Lung (tissue), 12 donors: ENCODE data around the gene SMAGP. TPM values are rescaled to one million over a fixed set of nuclear protein-coding genes. Genes with fewer than 3 reads are reported as not detected.

Experiments used
- ATAC-seq: fragments of 200-7000 bp; cut with Tn5 transposase; one replicate; pipeline ENCODE4 v1.9.1; 2020; ENCODE audit warnings: moderate number of reproducible peaks; ENCODE audit not compliant: insufficient read depth, low FRiP score
- DNase-seq, 3 donors: peaks; one replicate each; pipeline ENCODE4 v3.0.0-alpha.2; 2013 to 2017
- H3K27ac ChIP-seq, 2 donors: one replicate each; pipeline ENCODE4 v1.5.1; 2013; ENCODE audit warnings: mild to moderate bottlenecking in 2 of 2, moderate library complexity in 2 of 2, control low read depth in 1 of 2, inconsistent platforms in 1 of 2, low read depth in 1 of 2, low read length in 1 of 2
- H3K27me3 ChIP-seq, 3 donors: one replicate each; pipeline ENCODE4 v1.5.1; 2013; ENCODE audit warnings: low read length in 2 of 3; ENCODE audit not compliant: control insufficient read depth in 3 of 3, insufficient read depth in 3 of 3
- H3K36me3 ChIP-seq, 4 donors: one replicate each; pipeline ENCODE4 v1.5.1; 2013; ENCODE audit warnings: low read length in 4 of 4, mild to moderate bottlenecking in 1 of 4, moderate library complexity in 1 of 4; ENCODE audit not compliant: control insufficient read depth in 4 of 4, insufficient read depth in 4 of 4
- H3K4me1 ChIP-seq, 5 donors: one replicate each; pipeline ENCODE4 v1.5.1; 2013; ENCODE audit warnings: low read length in 5 of 5, mild to moderate bottlenecking in 2 of 5, moderate library complexity in 1 of 5; ENCODE audit not compliant: control insufficient read depth in 5 of 5, insufficient read depth in 5 of 5
- H3K4me3 ChIP-seq: one replicate; pipeline ENCODE4 v1.5.1; 2013; ENCODE audit warnings: mild to moderate bottlenecking, control low read depth, moderate library complexity
- H3K9ac ChIP-seq, 2 donors: one replicate each; pipeline ENCODE4 v1.5.1; 2013; ENCODE audit warnings: low read length in 2 of 2, control low read depth in 1 of 2; ENCODE audit not compliant: insufficient read depth in 1 of 2
- H3K9me3 ChIP-seq, 4 donors: one replicate each; pipeline ENCODE4 v1.5.1; 2013; ENCODE audit warnings: low read length in 3 of 4, mild to moderate bottlenecking in 1 of 4, moderate library complexity in 1 of 4; ENCODE audit not compliant: control insufficient read depth in 4 of 4, insufficient read depth in 3 of 4
- WGBS, 2 donors: extraction: QIAGEN DNeasy Blood & Tissue Kit; methylation state at CpG; one replicate each; pipeline ENCODE4 v1.1.7; 2013; 5-methylcytosine and 5-hydroxymethylcytosine counted together
- polyA plus RNA-seq, 2 donors: library from polyadenylated mRNA; stranded (reverse); fragments of 200-250 nt; gene quantifications; one replicate each; pipeline ENCODE4 v1.2.1, GENCODE V29; 2013
- total RNA-seq, 2 donors: library from RNA; depleted of rRNA in 1 of 2; stranded (reverse); fragments of >200 nt in 1 of 2; gene quantifications; one replicate each; pipeline ENCODE4 v1.2.1, GENCODE V29; 2014 to 2021
- TF ChIP-seq, protein P1 (sequence below): IDR thresholded peaks from 2 replicates; pipeline ENCODE4 v1.5.1; 2012; ENCODE audit warnings: mild to moderate bottlenecking; ENCODE audit errors: control extremely low read depth, extremely low read depth
- donor health status: control.
- donor health status: control.
- donor health status: Bipolar disorder and iron deficiency.
- donor health status: healthy.
- donor health status: DM: yes; HTN: yes; CAD: no.

Gene SMAGP
- total and polyA plus RNA-seq, 4 donors: 9.7 to 26.0 (median 17.2) TPM

DNA sequence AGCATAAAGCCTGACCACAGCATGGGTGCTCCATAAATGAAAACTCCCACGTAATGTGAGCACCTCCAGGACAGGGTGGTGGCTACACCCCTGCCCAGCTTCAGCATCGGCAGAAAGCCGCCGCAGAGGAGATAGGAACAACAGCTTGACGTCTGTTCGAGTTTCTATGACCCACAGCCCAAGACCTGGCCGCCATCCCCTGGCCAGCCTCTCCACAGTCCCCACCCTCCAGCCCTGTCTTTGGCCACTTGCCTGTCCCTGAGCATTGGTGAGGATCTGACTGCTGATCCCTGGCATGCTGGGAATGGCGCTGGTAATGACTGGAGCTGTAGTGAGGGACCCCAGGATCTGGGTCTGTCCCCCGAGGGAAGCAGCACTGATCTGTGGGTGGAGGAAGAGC lies 73.7 kb downstream of the SMAGP start:
- Histone ChIP-seq H3K4me1 (peaks cover 0 to 4% (median 0%) of the 10 kb centered on the region in 5 donors), H3K9me3 (no peaks in the 10 kb centered on the region), H3K27ac (no peak overlapping the region), H3K9ac (no peak overlapping the region), H3K27me3 (no peaks in the 10 kb centered on the region), H3K36me3 (peaks cover 0 to 15% (median 2%) of the 10 kb centered on the region in 4 donors), H3K4me3 (no peak overlapping the region)
- TF ChIP-seq, protein P1, sequence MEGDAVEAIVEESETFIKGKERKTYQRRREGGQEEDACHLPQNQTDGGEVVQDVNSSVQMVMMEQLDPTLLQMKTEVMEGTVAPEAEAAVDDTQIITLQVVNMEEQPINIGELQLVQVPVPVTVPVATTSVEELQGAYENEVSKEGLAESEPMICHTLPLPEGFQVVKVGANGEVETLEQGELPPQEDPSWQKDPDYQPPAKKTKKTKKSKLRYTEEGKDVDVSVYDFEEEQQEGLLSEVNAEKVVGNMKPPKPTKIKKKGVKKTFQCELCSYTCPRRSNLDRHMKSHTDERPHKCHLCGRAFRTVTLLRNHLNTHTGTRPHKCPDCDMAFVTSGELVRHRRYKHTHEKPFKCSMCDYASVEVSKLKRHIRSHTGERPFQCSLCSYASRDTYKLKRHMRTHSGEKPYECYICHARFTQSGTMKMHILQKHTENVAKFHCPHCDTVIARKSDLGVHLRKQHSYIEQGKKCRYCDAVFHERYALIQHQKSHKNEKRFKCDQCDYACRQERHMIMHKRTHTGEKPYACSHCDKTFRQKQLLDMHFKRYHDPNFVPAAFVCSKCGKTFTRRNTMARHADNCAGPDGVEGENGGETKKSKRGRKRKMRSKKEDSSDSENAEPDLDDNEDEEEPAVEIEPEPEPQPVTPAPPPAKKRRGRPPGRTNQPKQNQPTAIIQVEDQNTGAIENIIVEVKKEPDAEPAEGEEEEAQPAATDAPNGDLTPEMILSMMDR: no peak
- ATAC-seq: no peak
- WGBS, 2 donors: 94 to 95% methylated on average over 9 of the region's 9 CpGs
- DNase-seq: no peak

DNA sequence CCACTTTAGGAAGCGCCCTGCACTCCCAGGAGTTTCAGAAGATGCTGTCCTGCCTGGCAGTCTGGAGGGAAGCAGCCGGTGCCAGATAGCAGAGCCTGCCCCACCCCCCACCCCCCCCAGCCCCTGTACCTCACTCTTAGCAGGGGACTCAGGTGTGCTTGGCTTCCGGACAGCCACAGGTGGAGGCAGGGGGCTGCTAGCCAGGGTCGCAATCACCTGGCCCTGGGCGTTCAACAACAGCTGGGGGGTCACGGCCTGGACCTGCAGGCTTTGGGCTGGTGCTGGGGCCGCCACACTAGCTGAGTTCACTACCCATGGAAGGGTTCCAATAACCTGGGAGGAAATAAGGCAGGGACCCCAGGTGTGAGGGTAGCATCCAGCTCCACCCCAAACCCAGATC lies 74.4 kb downstream of the SMAGP start:
- peaks cover 0 to 18% (median 3%) of the 10 kb centered on the region in 4 donors for H3K36me3 ChIP-seq
- H3K27me3 ChIP-seq: no peaks in the 10 kb centered on the region
- no peak for ATAC-seq
- H3K4me1 ChIP-seq: peaks cover 0 to 4% (median 0%) of the 10 kb centered on the region in 5 donors
- H3K4me3 ChIP-seq: no peak overlapping the region
- no peak overlapping the region for H3K27ac ChIP-seq
- TF ChIP-seq, protein P1: no peak
- H3K9me3 ChIP-seq: no peaks in the 10 kb centered on the region
- 94 to 97% methylated on average over 7 of the region's 7 CpGs for WGBS, 2 donors
- no peak overlapping the region for H3K9ac ChIP-seq
- no peak for DNase-seq

Other genes starting within 250 kb of the SMAGP start
- gene SLC11A2, start 244.0 kb downstream of the SMAGP start, total RNA-seq: 100 to 1,000 TPM; 112 to 129 TPM
- 10 to 100 TPM; 29.2 to 69.2 TPM for gene SLC11A2, start 244.0 kb downstream of the SMAGP start, polyA plus RNA-seq
- 10 to 100 TPM; 45.2 to 81.6 TPM for gene LETMD1, start 222.1 kb downstream of the SMAGP start, total RNA-seq
- 10 to 100 TPM; 29.9 to 52.0 TPM for gene LETMD1, start 222.1 kb downstream of the SMAGP start, polyA plus RNA-seq
- gene CSRNP2, start 186.8 kb downstream of the SMAGP start, total RNA-seq: 10 to 100 TPM; 29.1 to 29.9 TPM
- gene CSRNP2, start 186.8 kb downstream of the SMAGP start, polyA plus RNA-seq: 10 to 100 TPM; 10.7 to 12.0 TPM
- 10 to 100 TPM; 23.2 to 27.5 TPM for gene TFCP2, start 97.3 kb downstream of the SMAGP start, total RNA-seq
- gene TFCP2, start 97.3 kb downstream of the SMAGP start, polyA plus RNA-seq: 10 to 100 TPM in 1 of 2 donors, 1 to 10 TPM in 1; 9.6 to 14.9 TPM
- gene POU6F1, start 52.4 kb downstream of the SMAGP start, total RNA-seq: 10 to 100 TPM in 1 of 2 donors, 1 to 10 TPM in 1; 9.1 to 16.1 TPM
- 1 to 10 TPM; 3.0 to 9.4 TPM for gene POU6F1, start 52.4 kb downstream of the SMAGP start, polyA plus RNA-seq
- 100 to 1,000 TPM; 186 to 215 TPM for gene DAZAP2, start 31.6 kb downstream of the SMAGP start, total RNA-seq
- gene DAZAP2, start 31.6 kb downstream of the SMAGP start, polyA plus RNA-seq: 100 to 1,000 TPM; 146 to 644 TPM
- gene BIN2, start 53.8 kb upstream of the SMAGP start, total RNA-seq: 10 to 100 TPM; 13.4 to 22.9 TPM
- gene BIN2, start 53.8 kb upstream of the SMAGP start, polyA plus RNA-seq: 10 to 100 TPM; 12.0 to 54.5 TPM
- not detected for gene CELA1, start 76.3 kb upstream of the SMAGP start, total RNA-seq
- under 1 TPM in 1 of 2 donors, not detected in 1; 0.05 TPM for gene CELA1, start 76.3 kb upstream of the SMAGP start, polyA plus RNA-seq
- 10 to 100 TPM in 1 of 2 donors, 1 to 10 TPM in 1; 7.4 to 36.0 TPM for gene GALNT6, start 121.0 kb upstream of the SMAGP start, total RNA-seq
- 10 to 100 TPM in 1 of 2 donors, 1 to 10 TPM in 1; 5.5 to 10.6 TPM for gene GALNT6, start 121.0 kb upstream of the SMAGP start, polyA plus RNA-seq
- gene SLC4A8, start 154.4 kb upstream of the SMAGP start, total RNA-seq: 10 to 100 TPM in 1 of 2 donors, 1 to 10 TPM in 1; 4.8 to 12.2 TPM
- 1 to 10 TPM; 1.1 to 1.2 TPM for gene SLC4A8, start 154.4 kb upstream of the SMAGP start, polyA plus RNA-seq